Glutamatergic neuron (in vitro differentiated cells): Measurements from ENCODE around the gene NACAD. TPM values are rescaled to one million over a fixed set of nuclear protein-coding genes. Genes with fewer than 3 reads are reported as not detected.

Experiments
- DNase-seq: peaks from one replicate; pipeline ENCODE4 v3.0.0; 2022
- H3K27ac Mint-ChIP-seq: one replicate; pipeline ENCODE4 v1.8.0; 2020; ENCODE audit warnings: mild to moderate bottlenecking, mixed read lengths, inconsistent platforms; ENCODE audit not compliant: unreplicated experiment
- H3K27me3 Mint-ChIP-seq: one replicate; pipeline ENCODE4 v1.8.0; 2020; ENCODE audit warnings: mild to moderate bottlenecking, moderate library complexity, mixed read lengths, inconsistent platforms; ENCODE audit not compliant: unreplicated experiment
- H3K36me3 Mint-ChIP-seq: one replicate; pipeline ENCODE4 v1.8.0; 2020; ENCODE audit warnings: mild to moderate bottlenecking, mixed read lengths, inconsistent platforms; ENCODE audit not compliant: unreplicated experiment
- H3K4me1 Mint-ChIP-seq: one replicate; pipeline ENCODE4 v1.8.0; 2020; ENCODE audit warnings: mild to moderate bottlenecking, low read depth, mixed read lengths, inconsistent platforms; ENCODE audit not compliant: unreplicated experiment
- H3K4me3 Mint-ChIP-seq: one replicate; pipeline ENCODE4 v1.8.0; 2020; ENCODE audit warnings: mild to moderate bottlenecking, mixed read lengths, inconsistent platforms; ENCODE audit not compliant: unreplicated experiment
- H3K9me3 Mint-ChIP-seq: one replicate; pipeline ENCODE4 v1.8.0; 2020; ENCODE audit warnings: mild to moderate bottlenecking, moderate library complexity, mixed read lengths, inconsistent platforms; ENCODE audit not compliant: unreplicated experiment
- CTCF ChIP-seq: fragments of 200-600 bp; sonication (generic); IDR thresholded peaks from one replicate; pipeline ENCODE4 v1.5.0; 2021; ENCODE audit not compliant: partially characterized antibody, unreplicated experiment
- total RNA-seq: library from RNA; stranded (reverse); fragmentation: NEBNext Ultra II Directional; extraction: Animal tissue kit (Norgen Biotek cat#: 25700); gene quantifications from one replicate; pipeline ENCODE4 v1.2.1, GENCODE V29; 2021; ENCODE audit not compliant: unreplicated experiment

The NACAD gene
- total RNA-seq, 1 donor from 2014 or later: 125 TPM

DNA sequence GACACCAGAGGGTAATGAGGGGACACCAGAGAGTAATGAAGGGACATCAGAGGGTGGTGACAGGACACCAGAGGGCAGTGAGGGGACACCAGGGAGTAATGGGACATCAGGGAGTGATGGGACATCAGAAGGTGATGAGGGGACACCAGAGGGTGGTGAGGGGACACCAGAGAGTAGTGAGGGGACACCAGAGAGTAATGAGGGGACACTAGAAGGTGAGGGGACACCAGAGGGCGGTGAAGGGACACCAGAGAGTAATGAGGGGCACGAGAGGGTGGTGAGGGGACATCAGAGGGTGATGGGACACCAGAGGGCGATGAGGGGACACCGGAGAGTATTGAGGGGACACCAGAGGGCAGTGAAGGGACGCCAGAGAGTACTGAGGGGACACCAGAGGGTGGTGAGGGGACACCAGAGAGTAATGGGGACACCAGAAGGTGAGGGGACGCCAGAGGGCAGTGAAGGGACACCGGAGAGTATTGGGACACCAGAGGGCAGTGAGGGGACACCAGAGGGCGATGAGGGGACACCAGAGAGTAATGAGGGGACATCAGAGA, 10.6 kb downstream of the NACAD start:
- Mint-ChIP-seq H3K9me3 (peaks cover 19% of the 10 kb centered on the region), H3K4me3 (no peak overlapping the region), H3K4me1 (peaks cover 3% of the 10 kb centered on the region), H3K36me3 (peaks cover 4% of the 10 kb centered on the region), H3K27ac (peak overlapping the region; percentile 68), H3K27me3 (peaks cover 29% of the 10 kb centered on the region)
- DNase-seq: no peak
- no peak for TF ChIP-seq CTCF

DNA sequence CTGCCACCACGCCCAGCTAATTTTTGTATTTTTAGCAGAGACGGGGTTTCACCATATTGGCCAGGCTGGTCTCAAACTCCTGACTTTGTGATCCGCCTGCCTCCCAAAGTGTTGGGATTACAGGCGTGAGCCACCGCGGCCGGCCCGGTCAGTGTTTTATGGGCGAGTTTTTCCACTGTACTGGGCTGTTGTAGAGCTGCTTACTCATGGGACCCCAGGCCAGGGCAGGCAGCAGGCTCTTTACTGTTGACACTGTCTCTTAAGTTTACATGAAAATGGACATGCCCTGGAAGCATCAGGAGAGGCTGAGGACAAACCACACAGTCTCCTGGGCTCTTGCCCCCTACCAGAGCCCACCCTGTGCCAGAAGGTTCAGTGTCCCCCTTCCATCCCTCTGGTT, 11.2 kb downstream of the NACAD start:
- no peak overlapping the region for H3K4me3 Mint-ChIP-seq
- no peak for TF ChIP-seq CTCF
- peaks cover 4% of the 10 kb centered on the region for H3K36me3 Mint-ChIP-seq
- peaks cover 10% of the 10 kb centered on the region for H3K4me1 Mint-ChIP-seq
- no peak for DNase-seq
- H3K27ac Mint-ChIP-seq: no peak overlapping the region
- peaks cover 32% of the 10 kb centered on the region for H3K27me3 Mint-ChIP-seq
- peaks cover 23% of the 10 kb centered on the region for H3K9me3 Mint-ChIP-seq

GRCh38 chr7:45076946-45077345, 11.8 kb downstream of the NACAD start:
- no peak overlapping the region for H3K4me3 Mint-ChIP-seq

DNA sequence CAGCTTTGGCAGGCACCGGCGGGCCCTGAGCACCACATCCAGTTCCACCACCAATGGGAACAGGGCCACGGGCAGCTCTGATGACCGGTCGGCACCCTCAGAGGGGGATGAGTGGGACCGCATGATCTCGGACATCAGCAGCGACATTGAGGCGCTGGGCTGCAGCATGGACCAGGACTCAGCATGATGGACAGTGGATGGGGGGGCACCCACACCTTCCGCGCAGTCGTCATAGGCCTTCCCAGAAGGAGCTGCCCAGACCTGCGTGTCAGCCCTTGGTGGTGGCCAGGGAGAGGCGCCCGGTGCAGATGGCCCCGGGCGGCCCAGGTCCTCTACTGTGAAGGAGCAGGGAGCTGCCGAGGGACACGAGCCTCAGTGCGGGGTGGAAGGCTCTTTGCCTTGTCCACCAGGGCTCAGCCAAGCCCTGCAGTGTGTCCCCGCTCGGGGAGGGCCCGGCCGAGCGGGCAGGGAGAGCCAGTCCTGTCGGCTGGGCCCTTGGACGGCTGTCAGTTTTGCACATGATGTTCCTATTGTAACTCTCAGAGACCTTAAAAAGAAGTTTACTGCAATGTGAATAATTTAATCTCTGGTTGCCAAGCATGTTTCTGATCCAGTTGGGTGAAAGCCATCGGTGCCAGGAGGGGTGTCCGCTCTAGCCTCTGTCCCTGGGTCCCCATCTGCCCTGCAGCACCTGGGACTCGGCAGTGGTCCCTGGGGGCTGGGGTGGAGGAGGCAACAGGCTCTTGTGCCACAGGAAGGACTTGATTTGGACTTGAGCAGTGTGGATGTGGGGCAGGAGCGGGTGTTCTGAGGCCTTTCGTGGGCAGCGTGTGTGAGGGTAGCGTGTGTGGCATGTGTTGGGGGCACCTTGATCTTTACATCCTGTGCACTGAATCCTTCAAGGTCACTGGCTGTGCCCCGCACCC, 12.6 kb downstream of the NACAD start:
- Mint-ChIP-seq H3K9me3 (peaks cover 25% of the 10 kb centered on the region), H3K27me3 (peaks cover 35% of the 10 kb centered on the region), H3K4me1 (peaks cover 22% of the 10 kb centered on the region), H3K27ac (peak overlapping the region; percentile 29), H3K36me3 (peaks cover 11% of the 10 kb centered on the region), H3K4me3 (no peak overlapping the region)
- no peak for TF ChIP-seq CTCF
- no peak for DNase-seq

More at GRCh38 chr7:45076946-45077345, 11.8 kb downstream of the NACAD start:
- peaks cover 32% of the 10 kb centered on the region for H3K27me3 Mint-ChIP-seq
- H3K36me3 Mint-ChIP-seq: peaks cover 6% of the 10 kb centered on the region
- H3K27ac Mint-ChIP-seq: no peak overlapping the region
- H3K9me3 Mint-ChIP-seq: peaks cover 23% of the 10 kb centered on the region
- no peak for TF ChIP-seq CTCF
- no peak for DNase-seq
- peaks cover 16% of the 10 kb centered on the region for H3K4me1 Mint-ChIP-seq

DNA sequence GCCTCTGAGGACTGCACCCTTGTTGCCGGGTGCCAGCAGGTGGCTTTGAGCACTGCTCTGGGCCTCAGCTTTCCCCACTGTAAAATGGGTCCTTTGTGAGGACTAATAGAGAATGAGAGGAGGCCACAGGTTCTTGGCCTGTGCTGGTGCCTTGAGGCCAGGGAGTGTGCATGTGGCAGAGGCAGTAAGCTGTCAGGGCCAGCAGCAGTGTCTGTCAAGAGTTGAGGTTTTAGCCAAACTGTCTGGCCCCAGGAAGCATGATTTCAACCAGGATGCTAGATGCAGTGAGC, 13.5 kb downstream of the NACAD start:
- Mint-ChIP-seq H3K9me3 (peaks cover 25% of the 10 kb centered on the region), H3K27ac (peak overlapping the region; percentile 33), H3K4me1 (peaks cover 22% of the 10 kb centered on the region), H3K36me3 (peaks cover 10% of the 10 kb centered on the region), H3K27me3 (peaks cover 34% of the 10 kb centered on the region), H3K4me3 (no peak overlapping the region)
- DNase-seq: no peak
- TF ChIP-seq CTCF: no peak
